HEK293 (cell line): Measurements from ENCODE around the gene STPG2.

Experiments
- CTCF ChIA-PET: fragments of 350-600 bp; formaldehyde crosslinking; extraction: SDS; loops from one replicate; lab custom pipeline; 2021; ENCODE audit warnings: antibody characterized with exemption; lab: Yijun Ruan, JAX
- POLR2A ChIA-PET: fragments of 300-600 bp; formaldehyde crosslinking; extraction: SDS; loops from one replicate; lab custom pipeline; 2020; ENCODE audit warnings: antibody characterized with exemption, inconsistent platforms; lab: Yijun Ruan, JAX
- H3K27ac ChIP-seq: fragments of 200-500 bp; sonication (Bioruptor generic); 2 replicates; pipeline ENCODE4 v1.5.1; 2014; ENCODE audit warnings: low read depth, low read length, control low read depth, inconsistent platforms; ENCODE audit errors: extremely low read depth
- H3K36me3 ChIP-seq, 2 experiments: fragments of 200-500 bp in 1 of 2; sonication (Bioruptor generic) in 1 of 2; 1 replicate in 1 of 2; 2 replicates in 1 of 2; pipeline ENCODE4 v1.5.1; 2014 to 2017; ENCODE audit warnings: inconsistent platforms in 2 of 2, low read length in 2 of 2; ENCODE audit not compliant: control insufficient read depth in 2 of 2, insufficient read depth in 1 of 2
- H3K4me1 ChIP-seq: fragments of 200-500 bp; sonication (Bioruptor generic); 2 replicates; pipeline ENCODE4 v1.5.1; 2014; ENCODE audit warnings: mild to moderate bottlenecking, low read length, inconsistent platforms; ENCODE audit not compliant: control insufficient read depth, insufficient read depth
- H3K4me3 ChIP-seq: 2 replicates; pipeline ENCODE4 v1.5.1; 2011; ENCODE audit warnings: low read depth, mild to moderate bottlenecking, control low read depth, low read length, moderate library complexity
- H3K9me3 ChIP-seq: fragments of 200-500 bp; sonication (Bioruptor generic); 2 replicates; pipeline ENCODE4 v1.5.1; 2014; ENCODE audit warnings: low read depth, low read length, inconsistent platforms; ENCODE audit not compliant: control insufficient read depth, insufficient read depth
- GLIS2 ChIP-seq: fragments of 450-650 bp; formaldehyde crosslinking; IDR thresholded peaks from 2 replicates; pipeline ENCODE4 v1.5.1; 2016; ENCODE audit warnings: missing biosample characterization, missing genetic modification characterization
- HOXC10 ChIP-seq: sonication (generic); formaldehyde crosslinking; IDR thresholded peaks from 2 replicates; pipeline ENCODE4 v1.8.1; 2023; ENCODE audit warnings: mild to moderate bottlenecking, missing genetic modification reagents
- HOXD13 ChIP-seq: sonication (generic); formaldehyde crosslinking; IDR thresholded peaks from 2 replicates; pipeline ENCODE4 v1.8.0; 2022; ENCODE audit warnings: missing genetic modification reagents, borderline replicate concordance
- KLF17 ChIP-seq: fragments of 450-650 bp; formaldehyde crosslinking; IDR thresholded peaks from 2 replicates; pipeline ENCODE4 v1.5.1; 2016; ENCODE audit warnings: missing biosample characterization, missing genetic modification characterization
- TRIM28 ChIP-seq: IDR thresholded peaks from 2 replicates; pipeline ENCODE4 v1.6.1; 2011; ENCODE audit warnings: low read length, control low read depth, borderline replicate concordance
- TSHZ1 ChIP-seq: fragments of 450-650 bp; formaldehyde crosslinking; IDR thresholded peaks from 2 replicates; pipeline ENCODE4 v1.5.1; 2016; ENCODE audit warnings: missing biosample characterization, missing genetic modification characterization, borderline replicate concordance
- ZBTB1 ChIP-seq: fragments of 450-650 bp; formaldehyde crosslinking; IDR thresholded peaks from 2 replicates; pipeline ENCODE4 v1.5.1; 2016; ENCODE audit warnings: missing biosample characterization, missing genetic modification characterization
- ZNF114 ChIP-seq: fragments of 450-650 bp; formaldehyde crosslinking; IDR thresholded peaks from 2 replicates; pipeline ENCODE4 v1.5.0; 2017; ENCODE audit warnings: missing biosample characterization, missing genetic modification characterization
- ZNF175 ChIP-seq: fragments of 450-650 bp; formaldehyde crosslinking; IDR thresholded peaks from 2 replicates; pipeline ENCODE4 v1.5.1; 2016; ENCODE audit warnings: missing biosample characterization, missing genetic modification characterization
- ZNF19 ChIP-seq: fragments of 450-650 bp; formaldehyde crosslinking; IDR thresholded peaks from 2 replicates; pipeline ENCODE4; 2016; ENCODE audit warnings: missing biosample characterization, missing genetic modification characterization, low read depth
- ZNF24 ChIP-seq: fragments of 450-650 bp; formaldehyde crosslinking; IDR thresholded peaks from 2 replicates; pipeline ENCODE4 v1.5.1; 2016; ENCODE audit warnings: missing biosample characterization, missing genetic modification characterization
- ZNF311 ChIP-seq: fragments of 450-650 bp; formaldehyde crosslinking; IDR thresholded peaks from 2 replicates; pipeline ENCODE4 v1.5.1; 2017; ENCODE audit warnings: missing biosample characterization, missing genetic modification characterization, borderline replicate concordance
- ZNF404 ChIP-seq: fragments of 450-650 bp; formaldehyde crosslinking; IDR thresholded peaks from 2 replicates; pipeline ENCODE4 v1.5.1; 2017; ENCODE audit warnings: missing biosample characterization, missing genetic modification characterization
- ZNF423 ChIP-seq: fragments of 450-650 bp; formaldehyde crosslinking; IDR thresholded peaks from 2 replicates; pipeline ENCODE4 v1.5.1; 2016; ENCODE audit warnings: missing biosample characterization, missing genetic modification characterization
- ZNF473 ChIP-seq: fragments of 450-650 bp; formaldehyde crosslinking; IDR thresholded peaks from 2 replicates; pipeline ENCODE4 v1.5.1; 2017; ENCODE audit warnings: missing biosample characterization, missing genetic modification characterization
- ZNF529 ChIP-seq: fragments of 450-650 bp; formaldehyde crosslinking; IDR thresholded peaks from 2 replicates; pipeline ENCODE4 v1.5.1; 2017; ENCODE audit warnings: missing genetic modification characterization, missing biosample characterization; ENCODE audit not compliant: insufficient replicate concordance
- ZNF549 ChIP-seq: fragments of 450-650 bp; IDR thresholded peaks from 2 replicates; pipeline ENCODE4 v1.5.1; 2018; ENCODE audit warnings: missing biosample characterization, missing genetic modification characterization, mild to moderate bottlenecking, inconsistent platforms, moderate library complexity
- ZNF777 ChIP-seq: fragments of 450-650 bp; formaldehyde crosslinking; IDR thresholded peaks from 2 replicates; pipeline ENCODE4 v1.5.1; 2017; ENCODE audit warnings: missing biosample characterization, missing genetic modification characterization, borderline replicate concordance
- ZSCAN23 ChIP-seq: fragments of 450-650 bp; formaldehyde crosslinking; IDR thresholded peaks from 2 replicates; pipeline ENCODE4 v1.5.1; 2016; ENCODE audit warnings: missing biosample characterization, missing genetic modification characterization
- ZXDB ChIP-seq: fragments of 450-650 bp; formaldehyde crosslinking; IDR thresholded peaks from 2 replicates; pipeline ENCODE4 v1.5.1; 2016; ENCODE audit warnings: missing biosample characterization, missing genetic modification characterization
- TF ChIP-seq, protein P1 (sequence below): fragments of 450-650 bp; formaldehyde crosslinking; IDR thresholded peaks from 2 replicates; pipeline ENCODE4 v1.5.1; 2016; ENCODE audit warnings: missing biosample characterization, missing genetic modification characterization
- TF ChIP-seq, protein P2 (sequence below): fragments of 450-650 bp; formaldehyde crosslinking; IDR thresholded peaks from 2 replicates; pipeline ENCODE4 v1.5.1; 2016; ENCODE audit warnings: missing biosample characterization, missing genetic modification characterization, low read depth
- TF ChIP-seq, protein P3 (sequence below): fragments of 450-650 bp; formaldehyde crosslinking; IDR thresholded peaks from 2 replicates; pipeline ENCODE4 v1.5.1; 2016; ENCODE audit warnings: missing biosample characterization, missing genetic modification characterization
- TF ChIP-seq, protein P4 (sequence below): fragments of 450-650 bp; formaldehyde crosslinking; IDR thresholded peaks from 2 replicates; pipeline ENCODE4 v1.5.0; 2017; ENCODE audit warnings: missing biosample characterization, missing genetic modification characterization, borderline replicate concordance

The STPG2 gene

DNA sequence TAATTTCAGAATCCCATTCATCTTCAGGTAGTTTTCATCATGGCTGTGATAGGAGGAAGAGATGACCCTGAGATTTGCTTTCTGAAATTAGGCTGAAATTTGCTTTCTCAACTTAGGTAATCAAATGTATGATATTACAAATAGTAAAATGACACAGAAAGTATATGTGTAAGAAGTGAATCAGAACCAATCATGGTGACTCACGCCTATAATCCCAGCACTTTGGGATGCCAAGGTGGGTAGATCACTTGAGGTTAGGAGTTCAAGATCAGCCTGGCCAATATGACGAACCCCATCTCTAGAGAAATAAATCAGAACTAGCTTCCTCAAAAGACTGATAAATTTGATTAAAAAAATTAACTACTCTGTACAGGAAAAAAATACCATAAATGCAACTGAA is 555.4 kb downstream of the STPG2 start:
- CTCF ChIA-PET = no interaction called here
- no peak overlapping the region for H3K4me3 ChIP-seq
- no peak overlapping the region for H3K27ac ChIP-seq
- H3K9me3 ChIP-seq = no peaks in the 10 kb centered on the region
- H3K4me1 ChIP-seq = no peaks in the 10 kb centered on the region
- H3K36me3 ChIP-seq = no peaks in the 10 kb centered on the region
- no peak for TF ChIP-seq ZNF404 (tag by site-specific recombination)
- no peak for TF ChIP-seq ZNF549 (tag by site-specific recombination)
- no peak for TF ChIP-seq ZSCAN23 (tag by site-specific recombination)
- TF ChIP-seq ZNF175 (tag by site-specific recombination) = no peak
- no peak for TF ChIP-seq GLIS2
- TF ChIP-seq ZNF19 (tag by site-specific recombination) = no peak
- no peak for TF ChIP-seq TRIM28
- no peak for TF ChIP-seq ZNF114 (tag by site-specific recombination)
- TF ChIP-seq ZBTB1 (tag by site-specific recombination) = no peak
- TF ChIP-seq HOXD13 (CRISPR knock-in tag) = no peak
- no peak for TF ChIP-seq ZNF529 (tag by site-specific recombination)
- TF ChIP-seq ZNF311 = no peak
- POLR2A ChIA-PET = no interaction called here

GRCh38 chr4:97585274-97585673 is 558.0 kb downstream of the STPG2 start:
- ChIA-PET CTCF (no interaction called here), POLR2A (no interaction called here)
- no peak overlapping the region for H3K4me3 ChIP-seq
- no peaks in the 10 kb centered on the region for H3K9me3 ChIP-seq
- no peaks in the 10 kb centered on the region for H3K36me3 ChIP-seq
- H3K27ac ChIP-seq = no peak overlapping the region
- no peaks in the 10 kb centered on the region for H3K4me1 ChIP-seq
- TF ChIP-seq ZXDB (tag by site-specific recombination) (no peak), ZNF777 (no peak), TSHZ1 (tag by site-specific recombination) (no peak), HOXD13 (CRISPR knock-in tag) (no peak), KLF17 (tag by site-specific recombination) (no peak), HOXC10 (CRISPR knock-in tag) (no peak), ZNF473 (tag by site-specific recombination) (no peak), ZNF423 (tag by site-specific recombination) (no peak), ZNF24 (tag by site-specific recombination) (no peak), TRIM28 (no peak)
- TF ChIP-seq, protein P1, sequence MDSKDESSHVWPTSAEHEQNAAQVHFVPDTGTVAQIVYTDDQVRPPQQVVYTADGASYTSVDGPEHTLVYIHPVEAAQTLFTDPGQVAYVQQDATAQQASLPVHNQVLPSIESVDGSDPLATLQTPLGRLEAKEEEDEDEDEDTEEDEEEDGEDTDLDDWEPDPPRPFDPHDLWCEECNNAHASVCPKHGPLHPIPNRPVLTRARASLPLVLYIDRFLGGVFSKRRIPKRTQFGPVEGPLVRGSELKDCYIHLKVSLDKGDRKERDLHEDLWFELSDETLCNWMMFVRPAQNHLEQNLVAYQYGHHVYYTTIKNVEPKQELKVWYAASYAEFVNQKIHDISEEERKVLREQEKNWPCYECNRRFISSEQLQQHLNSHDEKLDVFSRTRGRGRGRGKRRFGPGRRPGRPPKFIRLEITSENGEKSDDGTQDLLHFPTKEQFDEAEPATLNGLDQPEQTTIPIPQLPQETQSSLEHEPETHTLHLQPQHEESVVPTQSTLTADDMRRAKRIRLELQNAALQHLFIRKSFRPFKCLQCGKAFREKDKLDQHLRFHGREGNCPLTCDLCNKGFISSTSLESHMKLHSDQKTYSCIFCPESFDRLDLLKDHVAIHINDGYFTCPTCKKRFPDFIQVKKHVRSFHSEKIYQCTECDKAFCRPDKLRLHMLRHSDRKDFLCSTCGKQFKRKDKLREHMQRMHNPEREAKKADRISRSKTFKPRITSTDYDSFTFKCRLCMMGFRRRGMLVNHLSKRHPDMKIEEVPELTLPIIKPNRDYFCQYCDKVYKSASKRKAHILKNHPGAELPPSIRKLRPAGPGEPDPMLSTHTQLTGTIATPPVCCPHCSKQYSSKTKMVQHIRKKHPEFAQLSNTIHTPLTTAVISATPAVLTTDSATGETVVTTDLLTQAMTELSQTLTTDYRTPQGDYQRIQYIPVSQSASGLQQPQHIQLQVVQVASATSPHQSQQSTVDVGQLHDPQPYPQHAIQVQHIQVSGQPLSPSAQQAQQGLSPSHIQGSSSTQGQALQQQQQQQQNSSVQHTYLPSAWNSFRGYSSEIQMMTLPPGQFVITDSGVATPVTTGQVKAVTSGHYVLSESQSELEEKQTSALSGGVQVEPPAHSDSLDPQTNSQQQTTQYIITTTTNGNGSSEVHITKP (tag by site-specific recombination) = no peak
- TF ChIP-seq, protein P2, sequence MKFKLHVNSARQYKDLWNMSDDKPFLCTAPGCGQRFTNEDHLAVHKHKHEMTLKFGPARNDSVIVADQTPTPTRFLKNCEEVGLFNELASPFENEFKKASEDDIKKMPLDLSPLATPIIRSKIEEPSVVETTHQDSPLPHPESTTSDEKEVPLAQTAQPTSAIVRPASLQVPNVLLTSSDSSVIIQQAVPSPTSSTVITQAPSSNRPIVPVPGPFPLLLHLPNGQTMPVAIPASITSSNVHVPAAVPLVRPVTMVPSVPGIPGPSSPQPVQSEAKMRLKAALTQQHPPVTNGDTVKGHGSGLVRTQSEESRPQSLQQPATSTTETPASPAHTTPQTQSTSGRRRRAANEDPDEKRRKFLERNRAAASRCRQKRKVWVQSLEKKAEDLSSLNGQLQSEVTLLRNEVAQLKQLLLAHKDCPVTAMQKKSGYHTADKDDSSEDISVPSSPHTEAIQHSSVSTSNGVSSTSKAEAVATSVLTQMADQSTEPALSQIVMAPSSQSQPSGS (tag by site-specific recombination) = no peak
- TF ChIP-seq, protein P3, sequence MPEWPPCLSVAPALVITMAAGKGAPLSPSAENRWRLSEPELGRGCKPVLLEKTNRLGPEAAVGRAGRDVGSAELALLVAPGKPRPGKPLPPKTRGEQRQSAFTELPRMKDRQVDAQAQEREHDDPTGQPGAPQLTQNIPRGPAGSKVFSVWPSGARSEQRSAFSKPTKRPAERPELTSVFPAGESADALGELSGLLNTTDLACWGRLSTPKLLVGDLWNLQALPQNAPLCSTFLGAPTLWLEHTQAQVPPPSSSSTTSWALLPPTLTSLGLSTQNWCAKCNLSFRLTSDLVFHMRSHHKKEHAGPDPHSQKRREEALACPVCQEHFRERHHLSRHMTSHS = no peak
- TF ChIP-seq, protein P4, sequence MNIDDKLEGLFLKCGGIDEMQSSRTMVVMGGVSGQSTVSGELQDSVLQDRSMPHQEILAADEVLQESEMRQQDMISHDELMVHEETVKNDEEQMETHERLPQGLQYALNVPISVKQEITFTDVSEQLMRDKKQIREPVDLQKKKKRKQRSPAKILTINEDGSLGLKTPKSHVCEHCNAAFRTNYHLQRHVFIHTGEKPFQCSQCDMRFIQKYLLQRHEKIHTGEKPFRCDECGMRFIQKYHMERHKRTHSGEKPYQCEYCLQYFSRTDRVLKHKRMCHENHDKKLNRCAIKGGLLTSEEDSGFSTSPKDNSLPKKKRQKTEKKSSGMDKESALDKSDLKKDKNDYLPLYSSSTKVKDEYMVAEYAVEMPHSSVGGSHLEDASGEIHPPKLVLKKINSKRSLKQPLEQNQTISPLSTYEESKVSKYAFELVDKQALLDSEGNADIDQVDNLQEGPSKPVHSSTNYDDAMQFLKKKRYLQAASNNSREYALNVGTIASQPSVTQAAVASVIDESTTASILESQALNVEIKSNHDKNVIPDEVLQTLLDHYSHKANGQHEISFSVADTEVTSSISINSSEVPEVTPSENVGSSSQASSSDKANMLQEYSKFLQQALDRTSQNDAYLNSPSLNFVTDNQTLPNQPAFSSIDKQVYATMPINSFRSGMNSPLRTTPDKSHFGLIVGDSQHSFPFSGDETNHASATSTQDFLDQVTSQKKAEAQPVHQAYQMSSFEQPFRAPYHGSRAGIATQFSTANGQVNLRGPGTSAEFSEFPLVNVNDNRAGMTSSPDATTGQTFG = no peak
